Gastrocnemius medialis (tissue), 4 donors: ENCODE results near the gene WDR54.

ENCODE experiments used
- CTCF ChIP-seq, 5 experiments: fragments of 450-650 bp in 3 of 5; fragments of 200-600 bp in 2 of 5; sonication (generic) in 2 of 5; IDR thresholded peaks in 4 of 5; conservative IDR thresholded peaks in 1 of 5; 1 replicate in 4 of 5; 2 replicates in 1 of 5; pipeline ENCODE4 v1.5.1; 2016 to 2019; ENCODE audit warnings: antibody characterized with exemption in 5 of 5, mild to moderate bottlenecking in 3 of 5, moderate library complexity in 3 of 5
- POLR2A ChIP-seq, 2 donors: fragments of 450-650 bp; IDR thresholded peaks; one replicate each; pipeline ENCODE4 v1.6.1; 2017; ENCODE audit warnings: antibody characterized with exemption in 2 of 2, mild to moderate bottlenecking in 2 of 2, moderate library complexity in 2 of 2

- TF ChIP-seq CTCF (IDR thresholded peaks at IDR 0.05 in 4 of 5, conservative IDR thresholded peaks at IDR 0.05 in 1 of 5) (no peak), POLR2A (IDR thresholded peaks at IDR 0.05) (no peak)
Measured at GRCh38 chr2:74374509-74375205, 46.9 kb upstream of the WDR54 start.
